ENCODE results near the gene CDH11. TPM values are rescaled to one million over a fixed set of nuclear protein-coding genes. Genes with fewer than 3 reads are reported as not detected.

The CDH11 gene
- total RNA-seq, 2 donors from 2014 or later = not detected

- H3K27ac Mint-ChIP-seq = no peak overlapping the region
- ATAC-seq (replicated peaks) = no peak
- no peaks in the 10 kb centered on the region for H3K4me1 Mint-ChIP-seq
- H3K27me3 Mint-ChIP-seq = no peaks in the 10 kb centered on the region
- no peak overlapping the region for H3K4me3 Mint-ChIP-seq
- peaks cover 14% of the 10 kb centered on the region for H3K9me3 Mint-ChIP-seq
- no peaks in the 10 kb centered on the region for H3K36me3 Mint-ChIP-seq (ENCODE audit: low read depth)
These were observed 140.1 kb downstream of the CDH11 start for GRCh38 chr16:64981568-64982281.

GRCh38 chr16:64977206-64977920 lies 144.5 kb downstream of the CDH11 start:
- no peak for ATAC-seq (replicated peaks)
- Mint-ChIP-seq H3K36me3 (ENCODE audit: low read depth) (no peaks in the 10 kb centered on the region), H3K9me3 (peaks cover 18% of the 10 kb centered on the region), H3K27ac (no peak overlapping the region), H3K4me3 (no peak overlapping the region), H3K4me1 (no peaks in the 10 kb centered on the region), H3K27me3 (no peaks in the 10 kb centered on the region)

GRCh38 chr16:64975821-64976220 lies 146.0 kb downstream of the CDH11 start:
- no peak overlapping the region for H3K4me3 Mint-ChIP-seq
- H3K4me1 Mint-ChIP-seq = no peaks in the 10 kb centered on the region
- no peak overlapping the region for H3K27ac Mint-ChIP-seq
- H3K36me3 Mint-ChIP-seq (ENCODE audit: low read depth) = no peaks in the 10 kb centered on the region
- peaks cover 19% of the 10 kb centered on the region for H3K9me3 Mint-ChIP-seq
- no peak for ATAC-seq (replicated peaks)
- no peaks in the 10 kb centered on the region for H3K27me3 Mint-ChIP-seq

- Mint-ChIP-seq H3K27me3 (no peaks in the 10 kb centered on the region), H3K4me1 (no peaks in the 10 kb centered on the region), H3K36me3 (ENCODE audit: low read depth) (no peaks in the 10 kb centered on the region), H3K4me3 (no peak overlapping the region), H3K27ac (no peak overlapping the region), H3K9me3 (peaks cover 14% of the 10 kb centered on the region)
- no peak for ATAC-seq (replicated peaks)
These were observed 147.5 kb downstream of the CDH11 start for GRCh38 chr16:64974381-64974780.

- peaks cover 17% of the 10 kb centered on the region for H3K9me3 Mint-ChIP-seq
- no peak overlapping the region for H3K27ac Mint-ChIP-seq
- no peak for ATAC-seq (replicated peaks)
- H3K36me3 Mint-ChIP-seq (ENCODE audit: low read depth) = no peaks in the 10 kb centered on the region
- H3K4me1 Mint-ChIP-seq = no peaks in the 10 kb centered on the region
- no peaks in the 10 kb centered on the region for H3K27me3 Mint-ChIP-seq
- H3K4me3 Mint-ChIP-seq = no peak overlapping the region
These were observed 148.7 kb downstream of the CDH11 start for GRCh38 chr16:64973171-64973570.

GRCh38 chr16:64971171-64971570 lies 150.7 kb downstream of the CDH11 start:
- Mint-ChIP-seq H3K9me3 (peaks cover 18% of the 10 kb centered on the region), H3K27ac (no peak overlapping the region), H3K27me3 (no peaks in the 10 kb centered on the region), H3K4me3 (no peak overlapping the region), H3K36me3 (ENCODE audit: low read depth) (no peaks in the 10 kb centered on the region), H3K4me1 (no peaks in the 10 kb centered on the region)
- no peak for ATAC-seq (replicated peaks)

- Mint-ChIP-seq H3K4me3 (no peak overlapping the region), H3K9me3 (peaks cover 11% of the 10 kb centered on the region), H3K4me1 (no peaks in the 10 kb centered on the region), H3K27me3 (no peaks in the 10 kb centered on the region), H3K36me3 (ENCODE audit: low read depth) (no peaks in the 10 kb centered on the region), H3K27ac (no peak overlapping the region)
- no peak for ATAC-seq (replicated peaks)
These were observed 152.6 kb downstream of the CDH11 start for GRCh38 chr16:64969221-64969620.

GRCh38 chr16:64968539-64968938 lies 153.3 kb downstream of the CDH11 start:
- no peak overlapping the region for H3K27ac Mint-ChIP-seq
- no peak for ATAC-seq (replicated peaks)
- H3K27me3 Mint-ChIP-seq = no peaks in the 10 kb centered on the region

GRCh38 chr16:64964126-64964540 lies 157.7 kb downstream of the CDH11 start:
- H3K4me1 Mint-ChIP-seq = no peaks in the 10 kb centered on the region
- no peak overlapping the region for H3K27ac Mint-ChIP-seq
- peaks cover 20% of the 10 kb centered on the region for H3K9me3 Mint-ChIP-seq
- no peak for ATAC-seq (replicated peaks)
- H3K4me3 Mint-ChIP-seq = no peak overlapping the region
- H3K36me3 Mint-ChIP-seq (ENCODE audit: low read depth) = no peaks in the 10 kb centered on the region
- no peaks in the 10 kb centered on the region for H3K27me3 Mint-ChIP-seq

More at GRCh38 chr16:64968539-64968938, 153.3 kb downstream of the CDH11 start:
- no peak overlapping the region for H3K4me3 Mint-ChIP-seq
- no peaks in the 10 kb centered on the region for H3K36me3 Mint-ChIP-seq (ENCODE audit: low read depth)
- no peaks in the 10 kb centered on the region for H3K4me1 Mint-ChIP-seq
- H3K9me3 Mint-ChIP-seq = peaks cover 13% of the 10 kb centered on the region

GRCh38 chr16:64962786-64963185 lies 159.1 kb downstream of the CDH11 start:
- H3K27ac Mint-ChIP-seq = no peak overlapping the region

GRCh38 chr16:64957246-64957645 lies 164.6 kb downstream of the CDH11 start:
- Mint-ChIP-seq H3K27ac (no peak overlapping the region), H3K9me3 (peaks cover 14% of the 10 kb centered on the region), H3K4me1 (no peaks in the 10 kb centered on the region), H3K4me3 (no peak overlapping the region), H3K27me3 (no peaks in the 10 kb centered on the region), H3K36me3 (ENCODE audit: low read depth) (no peaks in the 10 kb centered on the region)
- no peak for ATAC-seq (replicated peaks)

More at GRCh38 chr16:64962786-64963185, 159.1 kb downstream of the CDH11 start:
- peaks cover 18% of the 10 kb centered on the region for H3K9me3 Mint-ChIP-seq
- no peaks in the 10 kb centered on the region for H3K36me3 Mint-ChIP-seq (ENCODE audit: low read depth)
- H3K27me3 Mint-ChIP-seq = no peaks in the 10 kb centered on the region
- no peak overlapping the region for H3K4me3 Mint-ChIP-seq
- H3K4me1 Mint-ChIP-seq = no peaks in the 10 kb centered on the region
- ATAC-seq (replicated peaks) = no peak

- Mint-ChIP-seq H3K9me3 (peaks cover 18% of the 10 kb centered on the region), H3K36me3 (ENCODE audit: low read depth) (no peaks in the 10 kb centered on the region), H3K4me3 (no peak overlapping the region), H3K27me3 (no peaks in the 10 kb centered on the region), H3K4me1 (no peaks in the 10 kb centered on the region), H3K27ac (no peak overlapping the region)
- ATAC-seq (replicated peaks) = no peak
These were observed 169.7 kb downstream of the CDH11 start for GRCh38 chr16:64952177-64952576.

- H3K4me1 Mint-ChIP-seq = no peaks in the 10 kb centered on the region
- no peak overlapping the region for H3K4me3 Mint-ChIP-seq
- no peaks in the 10 kb centered on the region for H3K27me3 Mint-ChIP-seq
- H3K27ac Mint-ChIP-seq = no peak overlapping the region
- peaks cover 14% of the 10 kb centered on the region for H3K9me3 Mint-ChIP-seq
- H3K36me3 Mint-ChIP-seq (ENCODE audit: low read depth) = no peaks in the 10 kb centered on the region
- ATAC-seq (replicated peaks) = no peak
These were observed 170.7 kb downstream of the CDH11 start for GRCh38 chr16:64951193-64951592.

- no peaks in the 10 kb centered on the region for H3K4me1 Mint-ChIP-seq
- ATAC-seq (replicated peaks) = no peak
- peaks cover 14% of the 10 kb centered on the region for H3K9me3 Mint-ChIP-seq
- H3K4me3 Mint-ChIP-seq = no peak overlapping the region
- no peaks in the 10 kb centered on the region for H3K27me3 Mint-ChIP-seq
- no peak overlapping the region for H3K27ac Mint-ChIP-seq
- H3K36me3 Mint-ChIP-seq (ENCODE audit: low read depth) = no peaks in the 10 kb centered on the region
These were observed 171.1 kb downstream of the CDH11 start for GRCh38 chr16:64950731-64951130.

- Mint-ChIP-seq H3K9me3 (peaks cover 14% of the 10 kb centered on the region), H3K4me1 (no peaks in the 10 kb centered on the region), H3K27ac (no peak overlapping the region), H3K4me3 (no peak overlapping the region), H3K27me3 (no peaks in the 10 kb centered on the region), H3K36me3 (ENCODE audit: low read depth) (no peaks in the 10 kb centered on the region)
- no peak for ATAC-seq (replicated peaks)
These were observed 171.6 kb downstream of the CDH11 start for GRCh38 chr16:64950262-64950661.

Data from activated T-helper 17 cell treated with anti-CD3 and anti-CD28 coated beads, Interleukin-2, amount 50 U/mL, for 72 hours (primary cell).